ENCODE results near the gene SYT12.

The SYT12 gene

GRCh38 chr11:67090717-67091116 is 67.8 kb downstream of the SYT12 start:
- Histone ChIP-seq H3K27me3 (ENCODE audit: insufficient read depth, low read length) (no peaks in the 10 kb centered on the region), H3K79me2 (ENCODE audit: insufficient read depth, low read length) (no peaks in the 10 kb centered on the region), H3K9me3 (ENCODE audit: low read length) (no peaks in the 10 kb centered on the region), H3F3A (ENCODE audit: insufficient read depth, low read length) (no peaks in the 10 kb centered on the region), H3K27ac (ENCODE audit: low read depth, low read length, poor library complexity, severe bottlenecking) (no peak overlapping the region), H3K36me3 (ENCODE audit: insufficient read depth, low read length) (no peaks in the 10 kb centered on the region), H2AFZ (ENCODE audit: low read length) (no peak overlapping the region), H3K4me3 (ENCODE audit: low read depth, low read length, poor library complexity, severe bottlenecking) (no peak overlapping the region), H3K9ac (ENCODE audit: low read length) (no peak overlapping the region), H3K4me1 (ENCODE audit: insufficient read depth, low read length, severe bottlenecking) (no peaks in the 10 kb centered on the region), H3K4me2 (ENCODE audit: low read length) (no peak overlapping the region), H4K20me1 (ENCODE audit: insufficient read depth, low read length) (no peaks in the 10 kb centered on the region), H3K9me2 (ENCODE audit: low read depth, low read length) (no peaks in the 10 kb centered on the region)
- TF ChIP-seq EZH2 (IDR thresholded peaks at IDR 0.05; ENCODE audit: borderline replicate concordance, low read length): no peak
- TF ChIP-seq CTCF (IDR thresholded peaks at IDR 0.05; ENCODE audit: low read length): no peak

GRCh38 chr11:67095214-67095507 is 72.2 kb downstream of the SYT12 start:
- no peaks in the 10 kb centered on the region for H3K9me2 ChIP-seq (ENCODE audit: low read depth, low read length)
- H3K27me3 ChIP-seq (ENCODE audit: insufficient read depth, low read length): no peaks in the 10 kb centered on the region
- H3K9me3 ChIP-seq (ENCODE audit: low read length): no peaks in the 10 kb centered on the region
- H3K4me3 ChIP-seq (ENCODE audit: low read depth, low read length, poor library complexity, severe bottlenecking): no peak overlapping the region
- H3K36me3 ChIP-seq (ENCODE audit: insufficient read depth, low read length): no peaks in the 10 kb centered on the region
- no peak for TF ChIP-seq EZH2 (IDR thresholded peaks at IDR 0.05; ENCODE audit: borderline replicate concordance, low read length)
- TF ChIP-seq CTCF (IDR thresholded peaks at IDR 0.05; ENCODE audit: low read length): no peak
- no peaks in the 10 kb centered on the region for H3K79me2 ChIP-seq (ENCODE audit: insufficient read depth, low read length)
- H3K4me1 ChIP-seq (ENCODE audit: insufficient read depth, low read length, severe bottlenecking): peaks cover 6% of the 10 kb centered on the region
- no peaks in the 10 kb centered on the region for H4K20me1 ChIP-seq (ENCODE audit: insufficient read depth, low read length)
- no peak overlapping the region for H3K27ac ChIP-seq (ENCODE audit: low read depth, low read length, poor library complexity, severe bottlenecking)
- H3K9ac ChIP-seq (ENCODE audit: low read length): no peak overlapping the region
- no peak overlapping the region for H2AFZ ChIP-seq (ENCODE audit: low read length)
- no peaks in the 10 kb centered on the region for H3F3A ChIP-seq (ENCODE audit: insufficient read depth, low read length)
- H3K4me2 ChIP-seq (ENCODE audit: low read length): no peak overlapping the region

GRCh38 chr11:67098799-67099429 is 76.0 kb downstream of the SYT12 start:
- Histone ChIP-seq H3K9me2 (ENCODE audit: low read depth, low read length) (no peaks in the 10 kb centered on the region), H3F3A (ENCODE audit: insufficient read depth, low read length) (no peaks in the 10 kb centered on the region), H3K4me2 (ENCODE audit: low read length) (no peak overlapping the region), H3K79me2 (ENCODE audit: insufficient read depth, low read length) (no peaks in the 10 kb centered on the region), H2AFZ (ENCODE audit: low read length) (no peak overlapping the region), H3K9ac (ENCODE audit: low read length) (no peak overlapping the region), H3K27ac (ENCODE audit: low read depth, low read length, poor library complexity, severe bottlenecking) (no peak overlapping the region), H3K9me3 (ENCODE audit: low read length) (no peaks in the 10 kb centered on the region), H3K36me3 (ENCODE audit: insufficient read depth, low read length) (no peaks in the 10 kb centered on the region), H3K4me1 (ENCODE audit: insufficient read depth, low read length, severe bottlenecking) (peaks cover 10% of the 10 kb centered on the region), H4K20me1 (ENCODE audit: insufficient read depth, low read length) (no peaks in the 10 kb centered on the region), H3K4me3 (ENCODE audit: low read depth, low read length, poor library complexity, severe bottlenecking) (no peak overlapping the region), H3K27me3 (ENCODE audit: insufficient read depth, low read length) (no peaks in the 10 kb centered on the region)
- TF ChIP-seq CTCF (IDR thresholded peaks at IDR 0.05; ENCODE audit: low read length): no peak
- TF ChIP-seq EZH2 (IDR thresholded peaks at IDR 0.05; ENCODE audit: borderline replicate concordance, low read length): no peak
